ENCODE results near the gene CHPF2.

CHPF2 gene

DNA sequence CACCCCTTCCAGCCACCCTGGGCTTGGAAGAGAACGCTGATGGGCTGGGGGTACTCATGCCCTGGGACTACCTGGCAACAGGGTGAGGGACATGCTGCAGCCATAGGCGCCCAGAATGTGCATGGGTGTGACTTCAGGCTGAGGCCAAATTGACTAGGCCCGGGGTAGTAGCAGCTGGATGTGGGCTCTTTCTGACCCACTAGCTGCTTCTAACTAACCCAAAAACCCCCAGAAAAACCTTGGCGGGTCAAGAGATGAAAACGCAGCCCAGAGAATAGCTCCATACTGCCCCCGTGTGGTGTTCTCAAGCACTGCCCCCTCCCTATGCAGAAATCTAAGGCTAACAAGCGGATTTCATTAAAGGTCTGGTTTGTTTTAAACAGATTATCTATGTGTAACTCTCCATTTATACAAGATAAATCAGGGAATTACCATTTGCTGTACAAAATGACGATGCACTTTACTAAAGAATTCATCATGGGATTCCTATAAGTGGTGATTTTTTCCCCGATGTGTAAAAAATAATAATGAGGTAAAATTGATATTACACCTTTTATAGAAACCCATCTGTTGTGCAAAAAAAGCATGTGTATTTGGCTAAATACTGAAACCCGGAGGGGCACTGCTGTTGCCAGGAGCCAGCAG, 12.0 kb downstream of the CHPF2 start:
- no peak overlapping the region for H3K9ac ChIP-seq (ENCODE audit: low read length)
- H3K9me3 ChIP-seq (ENCODE audit: low read length): no peaks in the 10 kb centered on the region
- H3K27ac ChIP-seq (ENCODE audit: low read depth, low read length): no peak overlapping the region
- peaks cover 29% of the 10 kb centered on the region for H3K36me3 ChIP-seq (ENCODE audit: insufficient read depth, low read length)
- H3K27me3 ChIP-seq (ENCODE audit: control insufficient read depth in 1 of 2, insufficient read depth in 2 of 2, low read length in 2 of 2): peaks cover 0 to 5% of the 10 kb centered on the region in 2 donors
- peaks cover 42% of the 10 kb centered on the region for H3K4me1 ChIP-seq (ENCODE audit: insufficient read depth, low read length)
- peak overlapping the region in 1 of 2 donors; percentile 53 for H3K4me3 ChIP-seq (ENCODE audit: low read depth in 1 of 2, low read length in 2 of 2)

DNA sequence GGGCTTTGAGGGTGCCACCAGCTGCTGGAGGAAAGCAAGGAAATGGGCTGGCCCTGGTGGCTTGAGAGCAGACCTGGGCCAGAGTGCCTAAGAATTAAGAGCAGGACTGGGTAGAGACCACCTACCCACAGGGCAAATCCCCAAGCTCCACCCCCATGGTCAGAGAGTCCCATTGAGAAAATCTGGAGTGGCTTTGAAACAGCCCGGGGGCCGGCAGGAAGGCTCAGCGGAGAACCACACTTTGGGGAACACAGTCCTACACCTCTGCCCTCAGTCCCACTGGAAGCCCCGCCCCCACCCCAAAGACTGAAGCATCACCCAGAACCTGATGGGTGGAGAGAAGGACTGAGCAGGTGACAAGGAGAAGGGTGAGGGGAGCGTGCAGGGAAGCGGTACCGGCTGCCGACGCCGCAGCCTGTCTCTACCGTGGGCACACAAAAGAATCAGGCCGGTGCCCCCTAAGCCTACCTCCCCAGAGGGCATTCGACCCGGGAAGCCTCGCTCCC, 12.6 kb downstream of the CHPF2 start:
- H3K27ac ChIP-seq (ENCODE audit: low read depth, low read length): no peak overlapping the region

DNA sequence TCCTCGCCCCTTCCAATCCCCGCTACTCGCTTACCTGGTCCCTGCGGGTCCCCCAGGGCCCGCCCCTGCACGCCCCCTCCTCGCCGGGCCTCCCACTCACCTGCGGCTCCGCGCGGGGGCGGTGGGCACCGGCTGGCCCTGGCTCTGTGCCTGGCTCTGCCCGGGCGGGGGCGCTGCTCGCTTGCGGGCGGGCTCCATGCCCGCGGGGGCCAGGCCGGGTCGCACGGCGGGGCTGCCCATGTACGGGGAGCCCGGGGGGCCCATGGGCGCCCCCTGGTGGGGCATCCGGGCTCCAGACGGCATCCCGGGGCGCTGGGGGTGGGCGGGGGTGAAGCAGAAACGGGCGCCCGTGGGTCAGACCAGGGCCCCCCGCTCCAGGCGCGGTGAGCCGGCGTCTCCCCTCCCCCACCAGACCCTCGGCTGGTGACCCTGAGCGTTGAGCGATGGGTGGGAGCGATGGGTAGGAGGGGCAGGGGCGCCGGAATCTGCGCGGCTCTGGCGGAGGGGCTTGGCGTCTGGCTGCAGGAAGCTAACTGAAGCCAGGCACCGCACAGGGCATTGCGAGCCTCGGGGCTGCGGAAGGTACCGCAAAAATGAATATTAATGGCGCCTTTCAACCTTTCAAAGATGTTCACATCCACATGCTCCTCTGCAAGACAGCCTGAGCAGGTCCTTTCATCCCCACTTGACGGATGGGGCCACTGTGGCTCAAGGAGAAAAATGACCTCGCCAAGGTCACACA, 13.2 kb downstream of the CHPF2 start:
- Histone ChIP-seq H3K9me3 (ENCODE audit: low read length) (no peaks in the 10 kb centered on the region), H3K36me3 (ENCODE audit: insufficient read depth, low read length) (peaks cover 21% of the 10 kb centered on the region), H3K27me3 (ENCODE audit: control insufficient read depth in 1 of 2, insufficient read depth in 2 of 2, low read length in 2 of 2) (peaks cover 0 to 5% of the 10 kb centered on the region in 2 donors), H3K4me1 (ENCODE audit: insufficient read depth, low read length) (peaks cover 54% of the 10 kb centered on the region), H3K27ac (ENCODE audit: low read depth, low read length) (peak overlapping the region; percentile 43), H3K9ac (ENCODE audit: low read length) (no peak overlapping the region), H3K4me3 (ENCODE audit: low read depth in 1 of 2, low read length in 2 of 2) (peak overlapping the region; percentile 3 to 53)

More for the DNA sequence above, 12.6 kb downstream of the CHPF2 start:
- peaks cover 24% of the 10 kb centered on the region for H3K36me3 ChIP-seq (ENCODE audit: insufficient read depth, low read length)
- H3K4me3 ChIP-seq (ENCODE audit: low read depth in 1 of 2, low read length in 2 of 2): peak overlapping the region; percentile 3 to 53
- H3K9me3 ChIP-seq (ENCODE audit: low read length): no peaks in the 10 kb centered on the region
- H3K9ac ChIP-seq (ENCODE audit: low read length): no peak overlapping the region
- H3K27me3 ChIP-seq (ENCODE audit: control insufficient read depth in 1 of 2, insufficient read depth in 2 of 2, low read length in 2 of 2): peaks cover 0 to 5% of the 10 kb centered on the region in 2 donors
- peaks cover 48% of the 10 kb centered on the region for H3K4me1 ChIP-seq (ENCODE audit: insufficient read depth, low read length)

DNA sequence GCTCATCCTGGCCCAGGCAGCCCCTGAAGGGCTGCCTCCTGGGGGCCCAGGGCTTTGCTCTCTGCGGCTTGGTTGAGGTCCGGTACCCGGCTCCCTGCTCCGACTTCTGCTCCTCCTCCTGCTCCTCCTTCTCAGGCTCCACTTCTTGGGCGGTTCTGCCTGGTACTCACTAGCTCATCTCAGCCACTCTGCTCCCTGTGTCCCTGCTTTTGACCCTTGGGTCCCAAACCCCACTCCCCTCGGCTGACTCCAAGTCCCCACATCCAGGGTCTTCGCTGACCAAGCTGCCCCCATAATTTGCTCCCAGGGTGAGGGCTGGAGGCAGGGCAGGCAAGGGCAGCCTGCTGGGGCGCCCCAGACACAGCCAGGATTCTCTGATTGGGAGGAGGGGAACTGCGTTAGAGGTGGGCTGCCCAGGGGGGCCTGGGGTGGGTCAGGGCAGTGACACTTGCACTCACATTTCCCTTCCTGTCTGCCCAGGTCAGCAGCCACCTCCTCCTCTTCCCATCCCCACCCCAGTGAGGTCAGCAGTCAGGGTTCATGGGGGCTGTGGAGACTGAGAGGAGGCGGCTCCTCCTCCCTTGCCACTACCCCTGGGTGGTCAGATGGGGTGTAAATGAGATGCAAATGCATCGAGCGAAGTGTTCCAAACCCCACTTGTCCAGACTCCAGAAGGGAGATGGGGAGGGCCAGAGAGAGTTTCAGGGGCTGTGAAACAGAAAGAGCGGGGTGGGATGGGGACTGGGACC, 14.0 kb downstream of the CHPF2 start:
- peaks cover 0 to 5% of the 10 kb centered on the region in 2 donors for H3K27me3 ChIP-seq (ENCODE audit: control insufficient read depth in 1 of 2, insufficient read depth in 2 of 2, low read length in 2 of 2)
- no peaks in the 10 kb centered on the region for H3K9me3 ChIP-seq (ENCODE audit: low read length)
- H3K27ac ChIP-seq (ENCODE audit: low read depth, low read length): peak overlapping the region; percentile 43
- H3K4me3 ChIP-seq (ENCODE audit: low read depth in 1 of 2, low read length in 2 of 2): peak overlapping the region in 1 of 2 donors; percentile 41
- no peak overlapping the region for H3K9ac ChIP-seq (ENCODE audit: low read length)
- peaks cover 15% of the 10 kb centered on the region for H3K36me3 ChIP-seq (ENCODE audit: insufficient read depth, low read length)
- peaks cover 62% of the 10 kb centered on the region for H3K4me1 ChIP-seq (ENCODE audit: insufficient read depth, low read length)

DNA sequence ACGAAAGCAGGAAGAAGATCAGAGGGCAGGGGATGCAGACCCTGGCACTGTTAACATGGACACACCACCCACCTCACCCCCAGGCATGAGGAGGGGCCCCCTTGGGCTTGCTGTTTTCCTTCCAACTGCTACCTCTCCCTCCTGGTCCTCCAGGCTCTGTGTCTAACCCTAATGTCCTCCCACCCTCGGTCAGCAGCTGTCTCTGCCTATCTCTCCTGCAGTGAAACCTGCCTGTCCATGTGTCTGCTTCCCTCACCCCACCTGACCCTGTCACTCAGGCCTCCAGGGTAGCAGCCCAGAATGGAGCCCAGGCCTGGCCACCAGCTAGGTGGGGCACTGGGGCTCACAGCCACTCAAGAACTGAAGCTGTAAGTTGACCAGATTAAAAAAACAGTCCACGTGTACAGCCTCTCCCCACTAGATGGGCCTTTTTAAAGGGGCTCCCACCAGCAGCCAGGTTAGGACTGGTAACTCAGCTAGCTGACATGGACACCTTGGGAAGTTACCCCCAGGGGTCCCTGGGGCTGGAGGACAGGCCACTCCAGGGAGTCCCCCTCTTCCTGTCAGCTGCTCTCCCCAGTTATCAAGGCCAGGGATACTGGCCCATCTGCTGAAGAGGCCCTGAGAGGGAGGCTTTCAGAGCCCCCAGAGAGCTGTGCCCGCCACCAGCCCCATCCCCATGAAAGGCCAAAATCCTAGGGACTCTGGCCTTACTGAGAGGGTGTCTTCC, 14.7 kb downstream of the CHPF2 start:
- H3K4me3 ChIP-seq (ENCODE audit: low read depth in 1 of 2, low read length in 2 of 2): peak overlapping the region; percentile 68 to 79
- no peaks in the 10 kb centered on the region for H3K9me3 ChIP-seq (ENCODE audit: low read length)
- H3K27ac ChIP-seq (ENCODE audit: low read depth, low read length): peak overlapping the region; percentile 88
- peaks cover 8% of the 10 kb centered on the region for H3K36me3 ChIP-seq (ENCODE audit: insufficient read depth, low read length)
- peaks cover 0 to 5% of the 10 kb centered on the region in 2 donors for H3K27me3 ChIP-seq (ENCODE audit: control insufficient read depth in 1 of 2, insufficient read depth in 2 of 2, low read length in 2 of 2)
- peak overlapping the region; percentile 65 for H3K9ac ChIP-seq (ENCODE audit: low read length)
- H3K4me1 ChIP-seq (ENCODE audit: insufficient read depth, low read length): peaks cover 63% of the 10 kb centered on the region

DNA sequence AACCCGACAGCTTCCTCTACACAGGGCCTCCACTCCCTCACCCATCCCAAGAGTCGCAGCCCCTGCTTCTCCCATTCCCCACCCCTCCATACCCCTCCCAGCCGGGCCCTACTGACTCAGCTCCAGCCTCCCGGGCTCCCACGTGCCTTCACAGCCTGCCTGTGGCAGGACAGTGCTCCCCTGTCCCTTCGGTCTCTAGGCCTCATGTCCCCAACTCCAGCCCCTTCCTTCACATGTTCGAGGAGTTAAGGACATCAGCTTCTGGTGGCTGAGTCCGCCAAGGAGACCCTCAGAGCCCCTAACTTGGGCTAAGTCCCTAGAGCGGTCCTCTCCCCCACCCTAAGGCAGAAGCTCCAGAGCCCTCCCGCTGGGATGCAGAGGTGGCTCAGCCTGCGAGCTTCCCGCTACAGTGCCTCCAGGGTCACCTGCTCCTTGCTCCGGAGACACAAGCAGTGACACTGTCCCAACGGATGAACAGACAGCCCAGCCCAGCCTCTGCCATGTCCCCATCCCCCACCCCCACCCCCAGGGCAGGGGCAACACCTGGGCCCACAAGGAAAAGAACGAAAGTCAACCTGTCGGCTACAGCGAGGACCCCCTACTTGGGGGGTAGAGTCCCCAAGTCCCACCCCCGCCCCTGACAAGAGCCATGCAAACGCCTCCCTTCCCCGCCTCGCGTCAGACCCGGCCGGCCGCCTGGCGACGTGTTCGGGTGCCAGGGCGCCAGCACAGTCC, 15.5 kb downstream of the CHPF2 start:
- H3K4me1 ChIP-seq (ENCODE audit: insufficient read depth, low read length): peaks cover 67% of the 10 kb centered on the region
- peaks cover 2% of the 10 kb centered on the region for H3K36me3 ChIP-seq (ENCODE audit: insufficient read depth, low read length)

DNA sequence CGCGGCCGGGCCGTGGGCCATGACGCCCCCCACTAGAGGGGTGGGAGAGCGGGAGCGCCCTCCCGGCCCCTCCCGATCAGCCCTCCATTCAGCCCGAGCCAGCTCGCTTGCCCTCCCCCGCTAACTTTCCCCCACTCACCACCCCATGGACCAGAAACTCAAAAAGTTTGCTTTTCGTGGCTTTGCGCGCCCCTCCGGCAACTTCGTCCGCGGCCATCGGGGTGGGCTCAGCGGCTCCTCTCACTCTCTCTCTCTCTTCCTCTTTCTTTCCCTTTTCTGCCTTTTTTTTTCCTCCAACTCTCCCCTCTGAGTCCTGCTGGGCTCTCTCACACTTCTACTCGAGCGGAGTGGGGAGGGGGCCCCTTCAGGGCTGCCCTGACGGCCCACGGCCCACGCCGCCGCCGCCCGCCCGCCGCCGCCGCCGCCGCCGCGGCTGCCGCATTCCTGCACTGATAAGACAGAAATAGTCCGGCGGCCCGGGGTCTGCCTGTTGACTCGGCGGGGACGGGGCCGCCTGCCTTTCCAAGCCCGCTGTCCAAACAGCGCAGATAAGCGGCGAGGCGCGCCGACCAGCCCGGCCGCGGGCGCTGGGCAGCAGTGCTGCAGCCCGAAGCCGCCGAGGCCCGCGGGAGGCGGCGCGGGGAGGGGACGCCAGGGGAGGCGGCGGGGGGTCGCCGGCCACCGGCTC, 16.2 kb downstream of the CHPF2 start, which contains the start of gene SMARCD3:
TSS of gene SMARCD3 (minus strand) at position 349 of the 688 bp plus-strand sequence. CDS start at position 217, 132 bp downstream.
- peaks cover 0 to 5% of the 10 kb centered on the region in 2 donors for H3K27me3 ChIP-seq (ENCODE audit: control insufficient read depth in 1 of 2, insufficient read depth in 2 of 2, low read length in 2 of 2)
- peak within 1 kb of the TSS; percentile 68 to 79 for H3K4me3 ChIP-seq (ENCODE audit: low read depth in 1 of 2, low read length in 2 of 2)
- H3K9me3 ChIP-seq (ENCODE audit: low read length): no peaks in the 10 kb centered on the region
- no peaks in the 10 kb centered on the region for H3K36me3 ChIP-seq (ENCODE audit: insufficient read depth, low read length)
- peak within 1 kb of the TSS; percentile 65 for H3K9ac ChIP-seq (ENCODE audit: low read length)
- H3K4me1 ChIP-seq (ENCODE audit: insufficient read depth, low read length): peaks cover 71% of the 10 kb centered on the region
- H3K27ac ChIP-seq (ENCODE audit: low read depth, low read length): peak within 1 kb of the TSS; percentile 95

More for the DNA sequence above, 15.5 kb downstream of the CHPF2 start:
- H3K27ac ChIP-seq (ENCODE audit: low read depth, low read length): peak overlapping the region; percentile 88
- H3K27me3 ChIP-seq (ENCODE audit: control insufficient read depth in 1 of 2, insufficient read depth in 2 of 2, low read length in 2 of 2): peaks cover 0 to 5% of the 10 kb centered on the region in 2 donors
- H3K9me3 ChIP-seq (ENCODE audit: low read length): no peaks in the 10 kb centered on the region
- peak overlapping the region; percentile 68 to 79 for H3K4me3 ChIP-seq (ENCODE audit: low read depth in 1 of 2, low read length in 2 of 2)
- H3K9ac ChIP-seq (ENCODE audit: low read length): peak overlapping the region; percentile 65

DNA sequence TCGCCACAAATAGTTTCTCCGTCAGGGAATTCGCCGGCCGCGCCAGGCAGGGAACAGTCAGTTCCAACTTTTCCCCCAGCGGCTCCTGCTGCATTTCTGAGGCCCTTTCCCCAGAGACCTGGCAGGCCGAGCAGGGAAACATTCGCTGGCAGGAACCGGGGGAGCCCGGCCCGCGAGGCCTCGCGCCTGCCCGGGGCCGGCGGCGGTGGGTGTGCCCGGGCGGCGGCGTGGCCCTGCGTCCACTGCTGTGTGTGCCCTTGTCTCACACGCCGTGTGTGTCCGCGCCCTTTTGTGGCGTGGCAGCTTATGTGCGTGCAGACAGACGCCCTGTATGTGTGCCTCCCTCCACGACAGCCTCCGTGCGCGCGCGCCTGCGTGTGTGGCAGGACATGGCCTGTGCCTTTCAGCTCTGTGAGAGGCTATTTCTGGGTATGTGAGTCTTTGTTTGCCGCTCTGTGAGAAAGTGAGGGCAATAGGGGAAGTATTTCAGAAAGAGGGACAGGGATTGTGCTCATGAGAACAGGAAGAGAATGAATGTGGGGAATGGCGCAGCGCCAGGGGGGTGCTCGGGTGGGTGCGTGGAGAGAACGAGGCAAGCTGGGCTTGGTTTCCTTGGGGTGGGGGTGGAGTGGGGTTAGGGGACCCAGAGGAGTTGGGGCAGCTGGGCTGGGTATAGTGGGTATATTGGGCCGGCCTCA, 16.9 kb downstream of the CHPF2 start:
- Histone ChIP-seq H3K9me3 (ENCODE audit: low read length) (no peaks in the 10 kb centered on the region), H3K4me1 (ENCODE audit: insufficient read depth, low read length) (peaks cover 66% of the 10 kb centered on the region), H3K27me3 (ENCODE audit: control insufficient read depth in 1 of 2, insufficient read depth in 2 of 2, low read length in 2 of 2) (peaks cover 0 to 5% of the 10 kb centered on the region in 2 donors), H3K4me3 (ENCODE audit: low read depth in 1 of 2, low read length in 2 of 2) (peak overlapping the region; percentile 12 to 55), H3K36me3 (ENCODE audit: insufficient read depth, low read length) (no peaks in the 10 kb centered on the region), H3K9ac (ENCODE audit: low read length) (peak overlapping the region; percentile 33), H3K27ac (ENCODE audit: low read depth, low read length) (peak overlapping the region; percentile 95)

DNA sequence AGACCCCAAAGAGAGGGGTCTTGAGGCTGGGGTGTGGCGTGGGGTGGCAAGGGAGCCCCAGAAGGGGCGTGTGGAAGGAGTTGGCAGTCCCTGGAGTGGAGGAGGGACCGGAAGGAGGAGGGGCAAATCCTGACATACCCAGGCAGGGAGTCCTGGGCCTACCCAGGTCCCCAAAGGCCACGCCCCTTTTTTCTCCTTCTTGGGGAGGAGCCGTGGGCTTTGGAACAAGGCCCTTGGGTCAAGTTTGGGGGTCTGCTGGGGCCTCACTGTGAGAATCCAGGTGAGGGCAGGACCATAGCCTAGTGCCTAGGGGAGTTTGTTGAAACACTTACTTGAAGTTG, 17.4 kb downstream of the CHPF2 start:
- Histone ChIP-seq H3K4me3 (ENCODE audit: low read depth in 1 of 2, low read length in 2 of 2) (peak overlapping the region in 1 of 2 donors; percentile 55), H3K36me3 (ENCODE audit: insufficient read depth, low read length) (no peaks in the 10 kb centered on the region), H3K27me3 (ENCODE audit: control insufficient read depth in 1 of 2, insufficient read depth in 2 of 2, low read length in 2 of 2) (peaks cover 0 to 3% of the 10 kb centered on the region in 2 donors), H3K9ac (ENCODE audit: low read length) (peak overlapping the region; percentile 33), H3K27ac (ENCODE audit: low read depth, low read length) (peak overlapping the region; percentile 95), H3K9me3 (ENCODE audit: low read length) (no peaks in the 10 kb centered on the region), H3K4me1 (ENCODE audit: insufficient read depth, low read length) (peaks cover 61% of the 10 kb centered on the region)

All from muscle layer of colon (tissue), 2 donors.